GM19240 (cell line): ENCODE results near the gene BAIAP2L2.
"Not testable (repeated sequence)": the region's sequence is repeated elsewhere in the genome, so short reads cannot be mapped to it uniquely, and the experiment has no call there.

Source experiments
- DNase-seq: peaks from one replicate; pipeline ENCODE4 v3.0.0; 2011; ENCODE audit warnings: low spot score; ENCODE audit not compliant: insufficient read length

Gene BAIAP2L2

GRCh38 chr22:38129021-38129420 is 18.5 kb upstream of the BAIAP2L2 start:
- DNase-seq: no peak

- DNase-seq: no peak
Measured at GRCh38 chr22:38127869-38128268, 17.4 kb upstream of the BAIAP2L2 start.

GRCh38 chr22:38126928-38127668 is 16.6 kb upstream of the BAIAP2L2 start:
- DNase-seq: no peak

GRCh38 chr22:38125751-38126201 is 15.3 kb upstream of the BAIAP2L2 start:
- DNase-seq: no peak

- no peak for DNase-seq
Measured at GRCh38 chr22:38125038-38125610, 14.6 kb upstream of the BAIAP2L2 start.

- DNase-seq: no peak
Measured at GRCh38 chr22:38124236-38124974, 13.9 kb upstream of the BAIAP2L2 start.

- no peak for DNase-seq
Measured at GRCh38 chr22:38122616-38123015, 12.1 kb upstream of the BAIAP2L2 start.

- no peak for DNase-seq
Measured at GRCh38 chr22:38120359-38121110, 10.1 kb upstream of the BAIAP2L2 start.

GRCh38 chr22:38118747-38119146 is 8.3 kb upstream of the BAIAP2L2 start:
- DNase-seq: not testable (repeated sequence)

GRCh38 chr22:38118182-38118581 is 7.7 kb upstream of the BAIAP2L2 start:
- DNase-seq: no peak

- DNase-seq: not testable (repeated sequence)
Measured at GRCh38 chr22:38117556-38117955, 7.1 kb upstream of the BAIAP2L2 start.

GRCh38 chr22:38115423-38116205 is 5.1 kb upstream of the BAIAP2L2 start:
- no peak for DNase-seq

- peak; percentile 93 for DNase-seq
Measured at GRCh38 chr22:38114484-38115398, 4.3 kb upstream of the BAIAP2L2 start.

- DNase-seq: no peak
Measured at GRCh38 chr22:38112381-38112780, 1.9 kb upstream of the BAIAP2L2 start.

- DNase-seq: no peak
Measured at GRCh38 chr22:38111925-38112355, 1.5 kb upstream of the BAIAP2L2 start.

- no peak for DNase-seq
Measured at GRCh38 chr22:38110863-38111852, 674 bp upstream of the BAIAP2L2 start.

- no peak for DNase-seq
Measured at GRCh38 chr22:38109371-38110001, 998 bp downstream of the BAIAP2L2 start.
